OCI-LY3 (cell line): ENCODE results near the gene ECSCR.
A peak's percentile ranks its signal among the peaks of the same experiment; 100 is the strongest.

Source experiments
- H2AFZ ChIP-seq: fragments of 200-600, 300-600 bp; shearing (Covaris generic); 2 replicates; pipeline ENCODE4 v1.6.0; 2014; ENCODE audit warnings: antibody characterized with exemption, low read depth, low read length
- H3K27ac ChIP-seq: fragments of 200-600, 300-600 bp; sonication (generic); 2 replicates; pipeline ENCODE4 v1.5.1; 2014; ENCODE audit warnings: mild to moderate bottlenecking, low read length, moderate library complexity, mixed read lengths
- H3K27me3 ChIP-seq: fragments of 200-600, 300-600 bp; sonication (generic); 2 replicates; pipeline ENCODE4 v1.6.1; 2014; ENCODE audit warnings: low read depth, low read length, mixed read lengths
- H3K36me3 ChIP-seq: fragments of 200-600, 300-600 bp; sonication (generic); replicated peaks from 2 replicates; pipeline ENCODE3; 2014; ENCODE audit warnings: low read depth, low read length, mixed read lengths
- H3K4me1 ChIP-seq: fragments of 300-600, 200-600 bp; sonication (generic); 2 replicates; pipeline ENCODE4 v1.6.1; 2014; ENCODE audit warnings: low read length, mixed read lengths
- H3K4me2 ChIP-seq: fragments of 200-600, 300-600 bp; sonication (generic); 2 replicates; pipeline ENCODE4 v1.6.1; 2014; ENCODE audit warnings: low read length, mixed read lengths
- H3K4me3 ChIP-seq: fragments of 300-600, 200-600 bp; sonication (generic); 2 replicates; pipeline ENCODE4 v1.5.1; 2014; ENCODE audit warnings: antibody characterized with exemption, mild to moderate bottlenecking, low read length, moderate library complexity
- H3K79me2 ChIP-seq: fragments of 300-600, 200-600 bp; shearing (Covaris generic); 2 replicates; pipeline ENCODE4 v1.6.1; 2014; ENCODE audit warnings: mild to moderate bottlenecking, low read length, mixed read lengths
- H3K9ac ChIP-seq: fragments of 300-600, 200-600 bp; shearing (Covaris generic); 2 replicates; pipeline ENCODE4 v1.6.0; 2014; ENCODE audit warnings: mild to moderate bottlenecking, low read length, moderate library complexity
- H3K9me3 ChIP-seq: fragments of 200-600, 300-600 bp; shearing (Covaris generic); 2 replicates; pipeline ENCODE4 v1.6.1; 2014; ENCODE audit warnings: low read length, mixed read lengths; ENCODE audit not compliant: insufficient read depth
- H4K20me1 ChIP-seq: fragments of 200-600, 300-600 bp; sonication (generic); 2 replicates; pipeline ENCODE4 v1.6.1; 2016; ENCODE audit warnings: low read length, mixed read lengths; ENCODE audit not compliant: insufficient read depth
- EZH2phosphoT487 ChIP-seq: fragments of 200-600 bp; shearing (Covaris generic); IDR thresholded peaks from 2 replicates; pipeline ENCODE4 v1.6.1; 2018; ENCODE audit warnings: antibody characterized with exemption, mixed run types, low read depth
- TF ChIP-seq, protein P1 (sequence below): fragments of 200-600, 300-600 bp; sonication (generic); IDR thresholded peaks from 2 replicates; pipeline ENCODE4 v1.5.1; 2014; ENCODE audit warnings: antibody characterized with exemption, low read length, low read depth

ECSCR gene

DNA sequence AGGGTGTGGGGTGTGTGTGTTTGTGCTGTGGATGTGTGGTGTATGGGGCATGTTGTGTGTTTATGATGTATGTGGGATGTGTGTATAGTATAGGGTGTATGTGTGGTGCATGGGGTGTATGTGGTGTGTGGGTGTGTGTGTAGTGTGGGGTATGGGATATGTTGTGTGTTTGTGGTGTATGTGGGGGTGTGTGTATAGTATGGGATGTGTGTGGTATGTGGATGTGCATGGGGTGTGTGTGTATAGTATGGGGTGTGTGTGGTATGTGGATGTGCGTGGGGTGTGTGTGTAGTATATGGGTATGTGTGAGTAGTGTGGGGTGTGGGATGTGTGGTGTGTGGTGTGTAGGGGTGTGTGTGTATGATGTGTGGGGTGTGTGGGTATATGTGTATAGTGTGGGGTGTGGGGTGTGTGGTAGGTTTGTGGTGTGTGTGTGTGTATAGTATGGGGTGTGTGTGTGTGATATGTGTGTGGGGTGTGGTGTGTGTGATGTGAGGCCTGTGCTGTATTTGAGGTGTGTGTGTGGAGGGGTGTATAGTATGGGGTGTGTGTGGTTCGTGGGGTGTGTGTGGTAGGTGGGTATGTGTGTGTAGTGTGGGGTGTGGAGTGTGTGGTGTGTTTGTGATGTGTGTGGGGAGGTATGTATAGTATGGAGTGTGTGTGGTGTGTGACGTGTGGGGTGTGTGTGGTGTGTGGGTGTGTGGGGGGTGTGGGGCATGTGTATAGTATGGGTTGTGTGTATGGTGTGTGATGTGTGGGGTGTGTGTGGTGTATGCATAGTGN is 10.5 kb downstream of the ECSCR start:
- no peak overlapping the region for H3K4me3 ChIP-seq
- H3K9ac ChIP-seq, result no peak overlapping the region
- H3K4me2 ChIP-seq, result no peak overlapping the region
- H3K9me3 ChIP-seq, result no peaks in the 10 kb centered on the region
- no peaks in the 10 kb centered on the region for H4K20me1 ChIP-seq
- H3K4me1 ChIP-seq, result peaks cover 38% of the 10 kb centered on the region
- no peaks in the 10 kb centered on the region for H3K36me3 ChIP-seq
- no peak overlapping the region for H3K27ac ChIP-seq
- H3K79me2 ChIP-seq, result no peaks in the 10 kb centered on the region
- no peak for TF ChIP-seq EZH2phosphoT487
- TF ChIP-seq, protein P1, sequence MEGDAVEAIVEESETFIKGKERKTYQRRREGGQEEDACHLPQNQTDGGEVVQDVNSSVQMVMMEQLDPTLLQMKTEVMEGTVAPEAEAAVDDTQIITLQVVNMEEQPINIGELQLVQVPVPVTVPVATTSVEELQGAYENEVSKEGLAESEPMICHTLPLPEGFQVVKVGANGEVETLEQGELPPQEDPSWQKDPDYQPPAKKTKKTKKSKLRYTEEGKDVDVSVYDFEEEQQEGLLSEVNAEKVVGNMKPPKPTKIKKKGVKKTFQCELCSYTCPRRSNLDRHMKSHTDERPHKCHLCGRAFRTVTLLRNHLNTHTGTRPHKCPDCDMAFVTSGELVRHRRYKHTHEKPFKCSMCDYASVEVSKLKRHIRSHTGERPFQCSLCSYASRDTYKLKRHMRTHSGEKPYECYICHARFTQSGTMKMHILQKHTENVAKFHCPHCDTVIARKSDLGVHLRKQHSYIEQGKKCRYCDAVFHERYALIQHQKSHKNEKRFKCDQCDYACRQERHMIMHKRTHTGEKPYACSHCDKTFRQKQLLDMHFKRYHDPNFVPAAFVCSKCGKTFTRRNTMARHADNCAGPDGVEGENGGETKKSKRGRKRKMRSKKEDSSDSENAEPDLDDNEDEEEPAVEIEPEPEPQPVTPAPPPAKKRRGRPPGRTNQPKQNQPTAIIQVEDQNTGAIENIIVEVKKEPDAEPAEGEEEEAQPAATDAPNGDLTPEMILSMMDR, result no peak
- H3K27me3 ChIP-seq, result no peaks in the 10 kb centered on the region
- H2AFZ ChIP-seq, result no peak overlapping the region

GRCh38 chr5:139451176-139451575 is 11.4 kb downstream of the ECSCR start:
- Histone ChIP-seq H3K27me3 (no peaks in the 10 kb centered on the region), H2AFZ (no peak overlapping the region), H3K9ac (no peak overlapping the region), H4K20me1 (no peaks in the 10 kb centered on the region), H3K4me2 (no peak overlapping the region), H3K79me2 (no peaks in the 10 kb centered on the region), H3K36me3 (no peaks in the 10 kb centered on the region), H3K4me3 (no peak overlapping the region), H3K27ac (no peak overlapping the region), H3K4me1 (peaks cover 38% of the 10 kb centered on the region), H3K9me3 (no peaks in the 10 kb centered on the region)
- TF ChIP-seq EZH2phosphoT487, result no peak
- TF ChIP-seq, protein P1, result no peak

GRCh38 chr5:139446956-139447779 is 15.4 kb downstream of the ECSCR start:
- Histone ChIP-seq H3K9me3 (no peaks in the 10 kb centered on the region), H4K20me1 (no peaks in the 10 kb centered on the region), H3K79me2 (no peaks in the 10 kb centered on the region), H3K27ac (peak overlapping the region; percentile 91), H3K36me3 (no peaks in the 10 kb centered on the region), H2AFZ (no peak overlapping the region), H3K4me3 (no peak overlapping the region; the same call in 1 of the 2 replicates), H3K4me2 (peak overlapping the region; percentile 39), H3K27me3 (no peaks in the 10 kb centered on the region), H3K9ac (peak overlapping the region; percentile 16; the same call in 1 of the 2 replicates), H3K4me1 (peaks cover 53% of the 10 kb centered on the region)
- no peak for TF ChIP-seq EZH2phosphoT487
- TF ChIP-seq, protein P1, result no peak
